ENCODE measurements around the gene MUC4. TPM values are rescaled to one million over a fixed set of nuclear protein-coding genes. Genes with fewer than 3 reads are reported as not detected.

MUC4 gene
- total and polyA plus RNA-seq, 2 experiments from 2014 or later, result 1.3 TPM

DNA sequence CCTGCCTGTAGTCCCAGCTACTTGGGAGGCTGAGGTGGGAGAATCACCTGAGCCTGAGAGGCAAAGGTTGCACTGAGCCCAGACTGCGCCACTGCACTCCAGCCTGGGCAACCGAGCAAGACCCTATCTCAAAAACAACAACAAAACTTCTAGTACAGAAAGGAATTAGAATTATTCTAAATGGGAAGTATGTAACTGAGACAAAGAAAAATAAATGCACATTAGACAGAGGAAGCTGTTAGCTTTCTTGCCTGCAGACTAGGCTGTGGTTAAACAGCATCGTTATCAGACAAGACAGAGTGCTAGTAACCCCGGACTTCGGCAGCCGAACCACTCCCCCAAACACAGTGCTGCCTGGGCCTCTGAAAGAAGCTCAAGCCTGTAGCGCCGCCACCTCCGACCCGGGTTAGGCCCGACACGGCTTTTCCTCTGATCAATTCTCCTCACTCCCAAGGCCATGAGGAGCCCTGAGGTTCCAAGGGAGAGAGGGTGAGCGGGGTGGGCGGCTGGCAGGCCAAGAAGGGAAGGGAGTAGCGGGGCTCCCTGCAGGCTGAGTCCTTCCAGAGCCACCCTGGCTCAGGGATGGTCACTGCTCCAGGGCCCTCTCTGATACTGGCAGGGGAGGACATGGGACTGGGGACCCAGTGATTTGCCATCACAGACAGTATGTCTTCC lies 44.8 kb upstream of the MUC4 start:
- Histone ChIP-seq H3K4me1 (ENCODE audit: insufficient read depth) (no peaks in the 10 kb centered on the region), H4K20me1 (replicated peaks; ENCODE audit: insufficient read depth) (no peaks in the 10 kb centered on the region), H3F3A (replicated peaks; ENCODE audit: low read depth) (no peaks in the 10 kb centered on the region; the same call in 1 of the 2 replicates), H3K9me2 (ENCODE audit: insufficient read depth) (no peaks in the 10 kb centered on the region), H3K27ac (ENCODE audit: low read depth) (no peak overlapping the region), H3K36me3 (ENCODE audit: insufficient read depth) (no peaks in the 10 kb centered on the region), H3K4me3 (no peak overlapping the region), H2AFZ (no peak overlapping the region), H3K79me2 (replicated peaks; ENCODE audit: insufficient read depth) (no peaks in the 10 kb centered on the region), H3K4me2 (no peak overlapping the region), H3K27me3 (ENCODE audit: insufficient read depth) (no peaks in the 10 kb centered on the region)
- no peak for DNase-seq (ENCODE audit: low spot score)
- no peak overlapping the region for H3K4me3 Mint-ChIP-seq
- no peaks in the 10 kb centered on the region for H3K36me3 Mint-ChIP-seq (ENCODE audit: low read depth)
- no peak overlapping the region for H3K27ac Mint-ChIP-seq
- peaks cover 12% of the 10 kb centered on the region for H3K27me3 Mint-ChIP-seq (ENCODE audit: insufficient read depth, low read depth, poor library complexity)
- H3K9me3 Mint-ChIP-seq, result no peaks in the 10 kb centered on the region
- H3K4me1 Mint-ChIP-seq, result peaks cover 18% of the 10 kb centered on the region
- ATAC-seq, result no peak
- no peak for TF ChIP-seq ZNF114 (CRISPR knock-in tag; IDR thresholded peaks at IDR 0.05)
- TF ChIP-seq JUNB (IDR thresholded peaks at IDR 0.05; ENCODE audit: unreplicated experiment), result no peak
- no peak for TF ChIP-seq REST (IDR thresholded peaks at IDR 0.05; ENCODE audit: unreplicated experiment)
- no peak for TF ChIP-seq NANOG (IDR thresholded peaks at IDR 0.05; ENCODE audit: borderline replicate concordance)
- TF ChIP-seq, protein P1, sequence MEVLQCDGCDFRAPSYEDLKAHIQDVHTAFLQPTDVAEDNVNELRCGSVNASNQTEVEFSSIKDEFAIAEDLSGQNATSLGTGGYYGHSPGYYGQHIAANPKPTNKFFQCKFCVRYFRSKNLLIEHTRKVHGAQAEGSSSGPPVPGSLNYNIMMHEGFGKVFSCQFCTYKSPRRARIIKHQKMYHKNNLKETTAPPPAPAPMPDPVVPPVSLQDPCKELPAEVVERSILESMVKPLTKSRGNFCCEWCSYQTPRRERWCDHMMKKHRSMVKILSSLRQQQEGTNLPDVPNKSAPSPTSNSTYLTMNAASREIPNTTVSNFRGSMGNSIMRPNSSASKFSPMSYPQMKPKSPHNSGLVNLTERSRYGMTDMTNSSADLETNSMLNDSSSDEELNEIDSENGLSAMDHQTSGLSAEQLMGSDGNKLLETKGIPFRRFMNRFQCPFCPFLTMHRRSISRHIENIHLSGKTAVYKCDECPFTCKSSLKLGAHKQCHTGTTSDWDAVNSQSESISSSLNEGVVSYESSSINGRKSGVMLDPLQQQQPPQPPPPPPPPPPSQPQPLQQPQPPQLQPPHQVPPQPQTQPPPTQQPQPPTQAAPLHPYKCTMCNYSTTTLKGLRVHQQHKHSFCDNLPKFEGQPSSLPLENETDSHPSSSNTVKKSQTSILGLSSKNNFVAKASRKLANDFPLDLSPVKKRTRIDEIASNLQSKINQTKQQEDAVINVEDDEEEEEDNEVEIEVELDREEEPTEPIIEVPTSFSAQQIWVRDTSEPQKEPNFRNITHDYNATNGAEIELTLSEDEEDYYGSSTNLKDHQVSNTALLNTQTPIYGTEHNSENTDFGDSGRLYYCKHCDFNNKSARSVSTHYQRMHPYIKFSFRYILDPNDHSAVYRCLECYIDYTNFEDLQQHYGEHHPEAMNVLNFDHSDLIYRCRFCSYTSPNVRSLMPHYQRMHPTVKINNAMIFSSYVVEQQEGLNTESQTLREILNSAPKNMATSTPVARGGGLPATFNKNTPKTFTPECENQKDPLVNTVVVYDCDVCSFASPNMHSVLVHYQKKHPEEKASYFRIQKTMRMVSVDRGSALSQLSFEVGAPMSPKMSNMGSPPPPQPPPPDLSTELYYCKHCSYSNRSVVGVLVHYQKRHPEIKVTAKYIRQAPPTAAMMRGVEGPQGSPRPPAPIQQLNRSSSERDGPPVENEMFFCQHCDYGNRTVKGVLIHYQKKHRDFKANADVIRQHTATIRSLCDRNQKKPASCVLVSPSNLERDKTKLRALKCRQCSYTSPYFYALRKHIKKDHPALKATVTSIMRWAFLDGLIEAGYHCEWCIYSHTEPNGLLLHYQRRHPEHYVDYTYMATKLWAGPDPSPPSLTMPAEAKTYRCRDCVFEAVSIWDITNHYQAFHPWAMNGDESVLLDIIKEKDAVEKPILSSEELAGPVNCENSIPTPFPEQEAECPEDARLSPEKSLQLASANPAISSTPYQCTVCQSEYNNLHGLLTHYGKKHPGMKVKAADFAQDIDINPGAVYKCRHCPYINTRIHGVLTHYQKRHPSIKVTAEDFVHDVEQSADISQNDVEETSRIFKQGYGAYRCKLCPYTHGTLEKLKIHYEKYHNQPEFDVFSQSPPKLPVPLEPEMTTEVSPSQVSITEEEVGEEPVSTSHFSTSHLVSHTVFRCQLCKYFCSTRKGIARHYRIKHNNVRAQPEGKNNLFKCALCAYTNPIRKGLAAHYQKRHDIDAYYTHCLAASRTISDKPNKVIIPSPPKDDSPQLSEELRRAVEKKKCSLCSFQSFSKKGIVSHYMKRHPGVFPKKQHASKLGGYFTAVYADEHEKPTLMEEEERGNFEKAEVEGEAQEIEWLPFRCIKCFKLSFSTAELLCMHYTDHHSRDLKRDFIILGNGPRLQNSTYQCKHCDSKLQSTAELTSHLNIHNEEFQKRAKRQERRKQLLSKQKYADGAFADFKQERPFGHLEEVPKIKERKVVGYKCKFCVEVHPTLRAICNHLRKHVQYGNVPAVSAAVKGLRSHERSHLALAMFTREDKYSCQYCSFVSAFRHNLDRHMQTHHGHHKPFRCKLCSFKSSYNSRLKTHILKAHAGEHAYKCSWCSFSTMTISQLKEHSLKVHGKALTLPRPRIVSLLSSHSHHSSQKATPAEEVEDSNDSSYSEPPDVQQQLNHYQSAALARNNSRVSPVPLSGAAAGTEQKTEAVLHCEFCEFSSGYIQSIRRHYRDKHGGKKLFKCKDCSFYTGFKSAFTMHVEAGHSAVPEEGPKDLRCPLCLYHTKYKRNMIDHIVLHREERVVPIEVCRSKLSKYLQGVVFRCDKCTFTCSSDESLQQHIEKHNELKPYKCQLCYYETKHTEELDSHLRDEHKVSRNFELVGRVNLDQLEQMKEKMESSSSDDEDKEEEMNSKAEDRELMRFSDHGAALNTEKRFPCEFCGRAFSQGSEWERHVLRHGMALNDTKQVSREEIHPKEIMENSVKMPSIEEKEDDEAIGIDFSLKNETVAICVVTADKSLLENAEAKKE (CRISPR knock-in tag; IDR thresholded peaks at IDR 0.05), result no peak
- TF ChIP-seq, protein P2, sequence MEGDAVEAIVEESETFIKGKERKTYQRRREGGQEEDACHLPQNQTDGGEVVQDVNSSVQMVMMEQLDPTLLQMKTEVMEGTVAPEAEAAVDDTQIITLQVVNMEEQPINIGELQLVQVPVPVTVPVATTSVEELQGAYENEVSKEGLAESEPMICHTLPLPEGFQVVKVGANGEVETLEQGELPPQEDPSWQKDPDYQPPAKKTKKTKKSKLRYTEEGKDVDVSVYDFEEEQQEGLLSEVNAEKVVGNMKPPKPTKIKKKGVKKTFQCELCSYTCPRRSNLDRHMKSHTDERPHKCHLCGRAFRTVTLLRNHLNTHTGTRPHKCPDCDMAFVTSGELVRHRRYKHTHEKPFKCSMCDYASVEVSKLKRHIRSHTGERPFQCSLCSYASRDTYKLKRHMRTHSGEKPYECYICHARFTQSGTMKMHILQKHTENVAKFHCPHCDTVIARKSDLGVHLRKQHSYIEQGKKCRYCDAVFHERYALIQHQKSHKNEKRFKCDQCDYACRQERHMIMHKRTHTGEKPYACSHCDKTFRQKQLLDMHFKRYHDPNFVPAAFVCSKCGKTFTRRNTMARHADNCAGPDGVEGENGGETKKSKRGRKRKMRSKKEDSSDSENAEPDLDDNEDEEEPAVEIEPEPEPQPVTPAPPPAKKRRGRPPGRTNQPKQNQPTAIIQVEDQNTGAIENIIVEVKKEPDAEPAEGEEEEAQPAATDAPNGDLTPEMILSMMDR (conservative IDR thresholded peaks at IDR 0.05; ENCODE audit: low read depth in 2 of 2), result no peak
- no peak for TF ChIP-seq POLR2AphosphoS5 (IDR thresholded peaks at IDR 0.05; ENCODE audit: low read depth)
- TF ChIP-seq STAT1 (IDR thresholded peaks at IDR 0.05; ENCODE audit: unreplicated experiment), result no peak
